ENCODE results near the gene CKS1B. TPM values are rescaled to one million over a fixed set of nuclear protein-coding genes. Genes with fewer than 3 reads are reported as not detected.

CKS1B gene
- total and polyA plus RNA-seq, 2 donors (not counting 1 experiment from before 2014, with no cell fraction given) = 16.8 to 33.0 TPM

DNA sequence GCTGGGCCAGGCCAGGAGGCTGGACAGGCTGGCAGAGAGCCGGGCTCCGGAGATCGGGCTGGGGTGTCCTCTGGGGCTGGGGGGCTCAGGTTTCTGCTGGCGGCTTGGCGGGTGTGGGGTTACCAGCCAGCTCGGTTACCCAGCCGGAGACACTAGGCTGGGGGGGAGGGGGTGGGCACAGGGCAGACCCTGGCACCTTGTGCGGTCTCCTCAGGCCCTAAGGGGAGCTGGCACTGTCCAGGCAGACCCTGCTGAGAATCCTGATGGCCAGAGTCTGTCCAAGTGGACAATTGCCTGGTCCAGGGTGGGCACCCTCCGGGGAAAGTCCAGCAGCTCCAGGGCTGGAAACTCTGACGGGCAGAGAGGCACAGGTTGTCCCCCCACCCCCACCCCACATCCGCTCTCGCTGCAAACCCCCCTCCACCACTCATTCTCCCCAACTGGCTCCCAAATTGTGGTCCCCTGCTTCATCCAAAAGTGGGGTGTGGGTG, 34.8 kb downstream of the CKS1B start:
- POLR2A ChIA-PET = no interaction called here
- Histone ChIP-seq H3K36me3 (replicated peaks in 1 of 2; ENCODE audit: control extremely low read depth in 1 of 2, control insufficient read depth in 1 of 2, extremely low read depth in 1 of 2, insufficient read depth in 2 of 2, low read length in 1 of 2) (peaks cover 0 to 15% of the 10 kb centered on the region in 2 experiments), H3K27me3 (replicated peaks in 1 of 4; ENCODE audit: control extremely low read depth in 1 of 4, control insufficient read depth in 3 of 4, insufficient read depth in 4 of 4, low read length in 3 of 4) (no peaks in the 10 kb centered on the region), H3K27ac (ENCODE audit: low read length in 2 of 2) (no peak overlapping the region), H3K4me3 (ENCODE audit: control extremely low read depth in 1 of 5, extremely low read depth in 1 of 5, insufficient read depth in 1 of 5, low read depth in 2 of 5, low read length in 4 of 5) (no peak overlapping the region), H3K4me2 (replicated peaks; ENCODE audit: low read depth, low read length, poor library complexity, severe bottlenecking) (peak overlapping the region; percentile 61), H4K20me1 (ENCODE audit: control insufficient read depth, insufficient read depth, low read length, poor library complexity, severe bottlenecking) (peaks cover 35% of the 10 kb centered on the region), H3K9me3 (ENCODE audit: control extremely low read depth in 1 of 3, control insufficient read depth in 2 of 3, insufficient read depth in 1 of 3, low read length in 2 of 3) (no peaks in the 10 kb centered on the region), H3K9ac (ENCODE audit: low read length) (no peak overlapping the region), H3K4me1 (ENCODE audit: control insufficient read depth in 2 of 2, insufficient read depth in 2 of 2, low read length in 2 of 2) (peaks cover 100% of the 10 kb centered on the region in 2 donors), H3K79me2 (ENCODE audit: control insufficient read depth, insufficient read depth, low read length) (peaks cover 49% of the 10 kb centered on the region), H2AFZ (ENCODE audit: insufficient read depth, low read depth, low read length, poor library complexity, severe bottlenecking) (no peak overlapping the region)
- CTCF ChIA-PET = interaction anchor here (17.4 to 18.4 kb wide), 2 partner anchors 5 to 9 kb away, joined by 295 read pairs; partner anchors contain the start of genes LENEP and ZBTB7B
- H3K9me3 Mint-ChIP-seq (ENCODE audit: insufficient read depth) = no peaks in the 10 kb centered on the region
- DNase-seq = no peak
- intact Hi-C loops (cut with micrococcal nuclease) = no loop called here
- H3K4me1 Mint-ChIP-seq = peaks cover 81% of the 10 kb centered on the region
- H3K27ac Mint-ChIP-seq = peak overlapping the region; percentile 82
- ATAC-seq (ENCODE audit: low read depth) = no peak
- H3K4me3 Mint-ChIP-seq = no peak overlapping the region
- TF ChIP-seq, protein P1, sequence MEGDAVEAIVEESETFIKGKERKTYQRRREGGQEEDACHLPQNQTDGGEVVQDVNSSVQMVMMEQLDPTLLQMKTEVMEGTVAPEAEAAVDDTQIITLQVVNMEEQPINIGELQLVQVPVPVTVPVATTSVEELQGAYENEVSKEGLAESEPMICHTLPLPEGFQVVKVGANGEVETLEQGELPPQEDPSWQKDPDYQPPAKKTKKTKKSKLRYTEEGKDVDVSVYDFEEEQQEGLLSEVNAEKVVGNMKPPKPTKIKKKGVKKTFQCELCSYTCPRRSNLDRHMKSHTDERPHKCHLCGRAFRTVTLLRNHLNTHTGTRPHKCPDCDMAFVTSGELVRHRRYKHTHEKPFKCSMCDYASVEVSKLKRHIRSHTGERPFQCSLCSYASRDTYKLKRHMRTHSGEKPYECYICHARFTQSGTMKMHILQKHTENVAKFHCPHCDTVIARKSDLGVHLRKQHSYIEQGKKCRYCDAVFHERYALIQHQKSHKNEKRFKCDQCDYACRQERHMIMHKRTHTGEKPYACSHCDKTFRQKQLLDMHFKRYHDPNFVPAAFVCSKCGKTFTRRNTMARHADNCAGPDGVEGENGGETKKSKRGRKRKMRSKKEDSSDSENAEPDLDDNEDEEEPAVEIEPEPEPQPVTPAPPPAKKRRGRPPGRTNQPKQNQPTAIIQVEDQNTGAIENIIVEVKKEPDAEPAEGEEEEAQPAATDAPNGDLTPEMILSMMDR (IDR thresholded peaks at IDR 0.05) = no peak
- no peak for TF ChIP-seq EZH2 (IDR thresholded peaks at IDR 0.05; ENCODE audit: borderline replicate concordance, insufficient read depth, low read depth, low read length, poor library complexity, severe bottlenecking)
- no peaks in the 10 kb centered on the region for H3K27me3 Mint-ChIP-seq
- 93% methylated on average over 9 of the region's 12 CpGs for WGBS (ENCODE audit: insufficient coverage)

DNA sequence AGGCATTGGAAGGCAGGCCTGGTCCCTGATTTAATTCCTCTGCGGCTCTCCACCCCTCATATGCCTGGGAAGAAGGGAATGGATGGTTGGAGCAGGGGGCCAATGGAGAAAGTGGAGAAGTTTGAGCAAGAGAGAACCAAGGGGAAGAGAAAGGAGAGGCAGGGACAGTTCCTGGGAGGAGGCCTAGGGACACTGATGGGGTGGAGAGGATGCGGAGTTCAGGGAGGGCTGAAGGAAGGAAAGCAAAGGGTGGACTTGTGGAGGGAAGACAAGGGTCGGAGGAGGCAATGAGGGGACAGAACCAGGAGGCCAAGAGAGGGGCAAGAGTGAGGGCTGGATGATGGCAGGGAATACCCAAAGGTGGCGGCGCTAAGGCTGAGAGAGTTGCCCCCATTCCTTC, 35.3 kb downstream of the CKS1B start:
- intact Hi-C loops (cut with micrococcal nuclease) = no loop called here
- no peak for TF ChIP-seq EZH2 (IDR thresholded peaks at IDR 0.05; ENCODE audit: borderline replicate concordance, insufficient read depth, low read depth, low read length, poor library complexity, severe bottlenecking)
- TF ChIP-seq, protein P1 (IDR thresholded peaks at IDR 0.05) = no peak
- Mint-ChIP-seq H3K4me1 (peaks cover 80% of the 10 kb centered on the region), H3K9me3 (ENCODE audit: insufficient read depth) (no peaks in the 10 kb centered on the region), H3K27me3 (no peaks in the 10 kb centered on the region), H3K4me3 (peak overlapping the region; percentile 14), H3K27ac (peak overlapping the region; percentile 82)
- H3K4me1 ChIP-seq (ENCODE audit: control insufficient read depth in 2 of 2, insufficient read depth in 2 of 2, low read length in 2 of 2) = peaks cover 99 to 100% of the 10 kb centered on the region in 2 donors
- POLR2A ChIA-PET = interaction anchor here (0.6 kb wide), 1 partner anchor 35 kb away, joined by 3 read pairs; the partner anchor contains the start of gene CKS1B
- peaks cover 35% of the 10 kb centered on the region for H4K20me1 ChIP-seq (ENCODE audit: control insufficient read depth, insufficient read depth, low read length, poor library complexity, severe bottlenecking)
- no peak overlapping the region for H3K4me3 ChIP-seq (ENCODE audit: control extremely low read depth in 1 of 5, extremely low read depth in 1 of 5, insufficient read depth in 1 of 5, low read depth in 2 of 5, low read length in 4 of 5)
- CTCF ChIA-PET = interaction anchor here (17.4 kb wide), 1 partner anchor 10 kb away, joined by 295 read pairs; the partner anchor contains the start of genes LENEP and ZBTB7B
- no peak for ATAC-seq (ENCODE audit: low read depth)
- H3K9ac ChIP-seq (ENCODE audit: low read length) = no peak overlapping the region
- H2AFZ ChIP-seq (ENCODE audit: insufficient read depth, low read depth, low read length, poor library complexity, severe bottlenecking) = no peak overlapping the region
- no peaks in the 10 kb centered on the region for H3K27me3 ChIP-seq (replicated peaks in 1 of 4; ENCODE audit: control extremely low read depth in 1 of 4, control insufficient read depth in 3 of 4, insufficient read depth in 4 of 4, low read length in 3 of 4)
- H3K79me2 ChIP-seq (ENCODE audit: control insufficient read depth, insufficient read depth, low read length) = peaks cover 44% of the 10 kb centered on the region
- H3K4me2 ChIP-seq (replicated peaks; ENCODE audit: low read depth, low read length, poor library complexity, severe bottlenecking) = peak overlapping the region; percentile 61
- DNase-seq = no peak
- H3K27ac ChIP-seq (ENCODE audit: low read length in 2 of 2) = no peak overlapping the region
- 100% methylated on average over 2 of the region's 5 CpGs for WGBS (ENCODE audit: insufficient coverage)
- H3K9me3 ChIP-seq (ENCODE audit: control extremely low read depth in 1 of 3, control insufficient read depth in 2 of 3, insufficient read depth in 1 of 3, low read length in 2 of 3) = no peaks in the 10 kb centered on the region
- peaks cover 0 to 19% of the 10 kb centered on the region in 2 experiments for H3K36me3 ChIP-seq (replicated peaks in 1 of 2; ENCODE audit: control extremely low read depth in 1 of 2, control insufficient read depth in 1 of 2, extremely low read depth in 1 of 2, insufficient read depth in 2 of 2, low read length in 1 of 2)

Measured in B cell (primary cell).